Retinal pigment epithelial cell (primary cell): ENCODE measurements around the gene PMPCA.

ENCODE experiments used
- DNase-seq: peaks from one replicate; pipeline ENCODE4 v3.0.0-alpha.2; 2010; ENCODE audit warnings: low read depth
- H3K4me3 ChIP-seq: 2 replicates; pipeline ENCODE4 v1.5.1; 2011; ENCODE audit warnings: mild to moderate bottlenecking, low read length, control low read depth, moderate library complexity
- CTCF ChIP-seq: conservative IDR thresholded peaks from 2 replicates; pipeline ENCODE4 v1.5.1; 2011; ENCODE audit warnings: low read depth, low read length, control low read depth, inconsistent platforms

PMPCA gene

GRCh38 chr9:136437430-136437829 is 27.0 kb downstream of the PMPCA start:
- H3K4me3 ChIP-seq = peak overlapping the region; percentile 68
- no peak for TF ChIP-seq CTCF
- DNase-seq = no peak

- H3K4me3 ChIP-seq = peak overlapping the region; percentile 68
- DNase-seq = no peak
- no peak for TF ChIP-seq CTCF
Measured at GRCh38 chr9:136437839-136438547, 27.5 kb downstream of the PMPCA start.

GRCh38 chr9:136438548-136439480 is 28.4 kb downstream of the PMPCA start:
- no peak for DNase-seq

GRCh38 chr9:136439481-136440408 is 29.3 kb downstream of the PMPCA start, which contains the start of gene INPP5E:
Gene INPP5E, minus strand, starts transcription at chr9:136439845. Its CDS starts 426 bp downstream, at chr9:136439419.
- TF ChIP-seq CTCF = peak; percentile 48
- H3K4me3 ChIP-seq = peak within 1 kb of the TSS; percentile 68
- DNase-seq = no peak

More at GRCh38 chr9:136438548-136439480, 28.4 kb downstream of the PMPCA start:
- H3K4me3 ChIP-seq = peak overlapping the region; percentile 68
- TF ChIP-seq CTCF = no peak

GRCh38 chr9:136441191-136441680 is 30.8 kb downstream of the PMPCA start:
- TF ChIP-seq CTCF = no peak
- no peak overlapping the region for H3K4me3 ChIP-seq
- no peak for DNase-seq

GRCh38 chr9:136441681-136442245 is 31.3 kb downstream of the PMPCA start:
- no peak overlapping the region for H3K4me3 ChIP-seq
- no peak for DNase-seq
- TF ChIP-seq CTCF = no peak
